IPS DF 4.7 (cell line): ENCODE results near the gene TTYH1.

Experiments
- DNase-seq: peaks from one replicate; pipeline ENCODE4 v3.0.0-alpha.2; 2013; ENCODE audit warnings: low spot score; ENCODE audit errors: extremely low read depth

TTYH1 gene

DNA sequence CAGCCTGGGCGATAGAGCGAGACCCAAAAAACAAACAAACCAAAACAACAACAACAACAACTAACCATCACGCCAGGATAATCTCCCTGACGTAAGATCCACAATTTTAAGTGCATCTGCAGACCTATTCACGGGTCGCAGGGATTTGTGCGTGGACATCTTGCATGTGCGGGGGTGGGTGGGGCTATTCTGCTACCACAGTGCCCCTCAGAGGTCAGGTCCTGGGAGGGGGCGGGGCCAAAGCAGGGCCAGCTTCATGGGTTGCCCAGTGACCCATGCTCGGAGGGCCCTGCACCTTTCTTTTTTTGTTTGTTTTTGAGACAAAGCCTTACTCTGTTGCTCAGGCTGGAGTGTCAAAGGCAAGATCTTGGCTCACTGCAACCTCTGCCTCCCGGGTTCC, 60.4 kb downstream of the TTYH1 start:
- DNase-seq, result no peak

DNA sequence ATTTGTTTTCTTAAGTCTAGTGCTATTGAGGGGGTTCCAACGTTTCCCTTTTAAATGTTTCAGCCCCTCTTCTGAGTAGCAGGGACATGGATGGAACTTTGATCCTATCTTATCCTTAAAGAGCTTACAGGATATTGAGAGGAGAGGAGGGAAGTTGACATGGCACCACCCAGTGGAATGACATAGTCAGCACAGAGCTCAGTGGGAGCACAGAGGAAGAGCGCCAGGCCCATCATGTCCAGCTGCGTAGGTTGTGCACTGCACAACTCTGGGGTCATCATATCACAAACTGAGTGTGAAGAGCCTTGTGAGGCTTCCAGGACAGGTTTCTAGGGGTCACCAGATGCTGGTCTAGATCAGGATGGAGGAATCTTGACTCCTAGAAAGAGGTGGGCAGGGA, 62.4 kb downstream of the TTYH1 start:
- no peak for DNase-seq

GRCh38 chr19:54478677-54479266, 63.5 kb downstream of the TTYH1 start:
- DNase-seq, result no peak

GRCh38 chr19:54480051-54480450, 64.8 kb downstream of the TTYH1 start:
- DNase-seq, result no peak

- no peak for DNase-seq
Observed at GRCh38 chr19:54481326-54481930, 66.2 kb downstream of the TTYH1 start.

DNA sequence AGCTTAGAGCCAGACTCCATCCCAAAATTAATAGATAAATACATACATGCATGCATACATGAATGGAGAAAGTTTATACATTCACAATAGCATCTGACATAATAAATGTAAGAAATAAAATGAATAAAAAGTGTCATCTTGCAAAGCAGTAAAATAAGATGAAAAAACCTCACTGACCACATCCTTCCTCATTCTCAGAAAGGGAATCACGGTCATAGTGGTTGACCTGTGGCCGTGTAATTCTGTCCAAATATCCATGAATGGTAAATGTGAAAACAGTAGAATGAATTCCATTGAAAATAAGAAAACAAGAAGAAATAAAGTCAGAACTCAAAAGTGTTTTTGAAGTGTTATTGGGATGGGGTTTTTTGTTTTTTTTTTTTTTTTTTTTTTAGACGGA, 67.6 kb downstream of the TTYH1 start:
- DNase-seq, result no peak

DNA sequence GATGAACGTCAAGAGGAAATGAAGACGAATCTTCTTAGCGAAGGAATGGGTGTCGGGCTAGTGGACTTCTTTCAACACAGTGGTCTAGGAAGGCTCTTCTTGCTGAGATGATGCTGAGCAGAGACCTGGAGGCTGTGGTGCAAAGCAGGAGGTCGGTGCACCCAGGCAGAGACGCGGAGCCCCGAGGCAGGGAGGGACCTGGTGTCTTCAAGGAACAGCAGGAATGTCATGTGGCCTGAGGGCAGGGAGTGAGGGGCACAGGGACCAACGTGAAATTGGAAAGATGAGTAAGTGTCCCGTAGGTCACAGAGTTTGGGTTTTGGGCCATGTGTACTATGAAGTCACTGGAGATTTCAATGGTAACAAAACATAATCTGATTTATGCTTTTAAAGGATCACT, 69.2 kb downstream of the TTYH1 start:
- DNase-seq, result no peak

- no peak for DNase-seq
Observed at GRCh38 chr19:54485851-54486250, 70.6 kb downstream of the TTYH1 start.
